Neuronal stem cell (in vitro differentiated cells): ENCODE results near the gene SETDB1.

Experiments
- DNase-seq: peaks from one replicate; pipeline ENCODE4 v3.0.0-alpha.2; 2013; ENCODE audit warnings: low spot score
- H2AFZ ChIP-seq: one replicate; pipeline ENCODE4 v1.6.1; 2013; ENCODE audit warnings: mild to moderate bottlenecking, low read length, inconsistent platforms
- H2AK5ac ChIP-seq: 2 replicates; pipeline ENCODE4 v1.6.1; 2013; ENCODE audit warnings: low read depth, mild to moderate bottlenecking, inconsistent platforms, low read length, moderate library complexity, mixed read lengths
- H2BK120ac ChIP-seq: 2 replicates; pipeline ENCODE4 v1.6.1; 2013; ENCODE audit warnings: low read depth, mild to moderate bottlenecking, inconsistent platforms, low read length, moderate library complexity, mixed read lengths
- H2BK12ac ChIP-seq: one replicate; pipeline ENCODE4 v1.6.1; 2013; ENCODE audit warnings: low read length, inconsistent platforms
- H2BK15ac ChIP-seq: 2 replicates; pipeline ENCODE4 v1.6.1; 2013; ENCODE audit warnings: mild to moderate bottlenecking, low read length, inconsistent platforms, mixed read lengths
- H2BK5ac ChIP-seq: one replicate; pipeline ENCODE4 v1.6.1; 2013; ENCODE audit warnings: inconsistent platforms, mild to moderate bottlenecking, low read length, moderate library complexity
- H3K14ac ChIP-seq: one replicate; pipeline ENCODE4 v1.6.1; 2013; ENCODE audit warnings: low read length, inconsistent platforms
- H3K18ac ChIP-seq: 2 replicates; pipeline ENCODE4 v1.6.1; 2013; ENCODE audit warnings: low read length, inconsistent platforms
- H3K23ac ChIP-seq: 2 replicates; pipeline ENCODE4 v1.6.1; 2013; ENCODE audit warnings: low read depth, mild to moderate bottlenecking, mixed read lengths, low read length, inconsistent platforms; ENCODE audit not compliant: poor library complexity
- H3K27ac ChIP-seq: replicated peaks from 3 replicates; pipeline ENCODE4 v1.5.1; 2013; ENCODE audit warnings: low read length, inconsistent platforms
- H3K27me3 ChIP-seq, 3 experiments: 2 replicates each; pipeline ENCODE4 v1.6.1; 2013; ENCODE audit warnings: low read length in 3 of 3, mild to moderate bottlenecking in 2 of 3, inconsistent platforms in 1 of 3, low read depth in 1 of 3, mixed read lengths in 1 of 3, moderate library complexity in 1 of 3; ENCODE audit not compliant: control insufficient read depth in 3 of 3, insufficient read depth in 3 of 3
- H3K36me3 ChIP-seq, 2 donors: replicated peaks in 1 of 2; 2 replicates each; pipeline ENCODE4 v1.6.1; 2013; ENCODE audit warnings: low read length in 2 of 2; ENCODE audit not compliant: control insufficient read depth in 2 of 2, insufficient read depth in 2 of 2
- H3K4ac ChIP-seq: 2 replicates; pipeline ENCODE4 v1.6.1; 2013; ENCODE audit warnings: inconsistent platforms, mild to moderate bottlenecking, low read length, moderate library complexity
- H3K4me1 ChIP-seq, 2 donors: 1 replicate in 1 of 2; 2 replicates in 1 of 2; pipeline ENCODE4 v1.6.1; 2013; ENCODE audit warnings: low read length in 2 of 2, low read depth in 1 of 2; ENCODE audit not compliant: control insufficient read depth in 2 of 2, insufficient read depth in 1 of 2
- H3K4me2 ChIP-seq: one replicate; pipeline ENCODE4 v1.6.1; 2013; ENCODE audit warnings: mild to moderate bottlenecking, low read length, inconsistent platforms; ENCODE audit not compliant: insufficient read depth, poor library complexity, severe bottlenecking
- H3K4me3 ChIP-seq, 2 donors: 2 replicates each; pipeline ENCODE4 v1.5.1; 2013; ENCODE audit warnings: low read length in 2 of 2, mild to moderate bottlenecking in 2 of 2, inconsistent platforms in 1 of 2, moderate library complexity in 1 of 2
- H3K79me1 ChIP-seq: one replicate; pipeline ENCODE4 v1.6.1; 2013; ENCODE audit warnings: low read depth, mild to moderate bottlenecking, inconsistent platforms, low read length, moderate library complexity
- H3K9ac ChIP-seq: one replicate; pipeline ENCODE4 v1.6.1; 2013; ENCODE audit warnings: mild to moderate bottlenecking, low read depth, low read length, inconsistent platforms; ENCODE audit not compliant: poor library complexity
- H3K9me3 ChIP-seq, 2 donors: replicated peaks in 1 of 2; 2 replicates each; pipeline versions ENCODE3 to v1.6.1; 2013; ENCODE audit warnings: low read length in 2 of 2, mild to moderate bottlenecking in 2 of 2, inconsistent platforms in 1 of 2, low read depth in 1 of 2, mixed read lengths in 1 of 2, moderate library complexity in 1 of 2; ENCODE audit not compliant: control insufficient read depth in 2 of 2, insufficient read depth in 1 of 2
- H4K8ac ChIP-seq: one replicate; pipeline ENCODE4 v1.6.1; 2013; ENCODE audit warnings: low read depth, mild to moderate bottlenecking, inconsistent platforms, low read length, moderate library complexity
- H4K91ac ChIP-seq: one replicate; pipeline ENCODE4 v1.6.1; 2013; ENCODE audit warnings: low read length, low read depth, mild to moderate bottlenecking, inconsistent platforms; ENCODE audit not compliant: poor library complexity
- WGBS, 2 donors: extraction: QIAGEN DNeasy Blood & Tissue Kit; methylation state at CpG; one replicate each; pipeline ENCODE4 v1.1.7; 2013; ENCODE audit warnings: missing lambda C conversion rate in 2 of 2, mixed read lengths in 1 of 2; ENCODE audit not compliant: insufficient read length in 2 of 2, insufficient replicate concordance in 1 of 2; ENCODE audit errors: extremely low coverage in 2 of 2; 5-methylcytosine and 5-hydroxymethylcytosine counted together

SETDB1 gene

GRCh38 chr1:151009206-151009587 lies 83.0 kb downstream of the SETDB1 start:
- Histone ChIP-seq H3K4me2 (peak overlapping the region; percentile 77), H4K91ac (no peak overlapping the region), H4K8ac (no peak overlapping the region), H3K4ac (no peak overlapping the region), H3K23ac (no peak overlapping the region), H3K36me3 (no peaks in the 10 kb centered on the region), H2BK5ac (no peak overlapping the region), H2AK5ac (no peak overlapping the region), H3K4me3 (peak overlapping the region; percentile 84 to 90), H2BK12ac (no peak overlapping the region), H3K18ac (no peak overlapping the region), H3K9me3 (no peaks in the 10 kb centered on the region), H3K14ac (no peak overlapping the region), H3K79me1 (peaks cover 4% of the 10 kb centered on the region), H3K4me1 (peaks cover 12 to 16% of the 10 kb centered on the region in 2 donors), H2BK120ac (no peak overlapping the region), H3K27ac (no peak overlapping the region), H2BK15ac (no peak overlapping the region), H2AFZ (peak overlapping the region; percentile 92), H3K9ac (no peak overlapping the region), H3K27me3 (no peaks in the 10 kb centered on the region)
- no peak for DNase-seq
- WGBS, 2 donors, result no CpG with 5 or more reads among the region's 3 CpGs

GRCh38 chr1:151009674-151010345 lies 83.6 kb downstream of the SETDB1 start:
- Histone ChIP-seq H2BK120ac (no peak overlapping the region), H3K9me3 (no peaks in the 10 kb centered on the region), H3K4ac (no peak overlapping the region), H3K4me2 (no peak overlapping the region), H2BK12ac (no peak overlapping the region), H2BK5ac (no peak overlapping the region), H3K79me1 (peaks cover 4% of the 10 kb centered on the region), H4K91ac (no peak overlapping the region), H3K23ac (no peak overlapping the region), H3K14ac (no peak overlapping the region), H2AK5ac (no peak overlapping the region), H2BK15ac (no peak overlapping the region), H2AFZ (no peak overlapping the region), H3K18ac (no peak overlapping the region), H3K27me3 (no peaks in the 10 kb centered on the region), H4K8ac (no peak overlapping the region), H3K27ac (no peak overlapping the region), H3K9ac (no peak overlapping the region), H3K4me1 (peaks cover 12 to 16% of the 10 kb centered on the region in 2 donors), H3K36me3 (no peaks in the 10 kb centered on the region), H3K4me3 (no peak overlapping the region)
- no CpG with 5 or more reads among the region's 8 CpGs for WGBS, 2 donors
- DNase-seq, result no peak

DNA sequence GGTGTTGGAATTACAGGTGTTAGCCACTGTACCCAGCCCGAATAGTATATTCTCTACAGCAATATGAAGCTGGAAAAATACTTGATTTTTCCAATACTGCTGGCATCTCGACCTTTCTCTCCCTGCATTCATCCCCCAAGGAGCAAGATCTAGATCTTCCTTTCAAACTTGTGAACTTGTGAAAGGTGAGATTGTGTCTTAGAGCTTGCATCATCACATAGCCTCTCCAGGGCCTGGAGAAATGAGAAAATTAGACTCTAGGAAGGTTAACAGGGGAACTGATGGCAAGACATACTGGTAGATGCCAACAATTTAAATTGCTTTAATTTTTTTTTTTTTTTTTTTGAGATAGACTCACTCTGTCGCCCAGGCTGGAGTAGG lies 84.2 kb downstream of the SETDB1 start:
- Histone ChIP-seq H2BK12ac (no peak overlapping the region), H3K9me3 (no peaks in the 10 kb centered on the region), H2BK15ac (no peak overlapping the region), H4K91ac (no peak overlapping the region), H3K4me1 (peaks cover 12 to 16% of the 10 kb centered on the region in 2 donors), H3K27me3 (no peaks in the 10 kb centered on the region), H3K23ac (no peak overlapping the region), H2BK120ac (no peak overlapping the region), H3K9ac (no peak overlapping the region), H3K4me2 (no peak overlapping the region), H3K14ac (no peak overlapping the region), H3K4ac (no peak overlapping the region), H3K4me3 (no peak overlapping the region), H3K79me1 (peaks cover 4% of the 10 kb centered on the region), H2AK5ac (no peak overlapping the region), H3K18ac (no peak overlapping the region), H3K36me3 (no peaks in the 10 kb centered on the region), H3K27ac (no peak overlapping the region), H2AFZ (no peak overlapping the region), H2BK5ac (no peak overlapping the region), H4K8ac (no peak overlapping the region)
- WGBS, 2 donors, result no CpG with 5 or more reads among the region's 3 CpGs
- DNase-seq, result no peak

DNA sequence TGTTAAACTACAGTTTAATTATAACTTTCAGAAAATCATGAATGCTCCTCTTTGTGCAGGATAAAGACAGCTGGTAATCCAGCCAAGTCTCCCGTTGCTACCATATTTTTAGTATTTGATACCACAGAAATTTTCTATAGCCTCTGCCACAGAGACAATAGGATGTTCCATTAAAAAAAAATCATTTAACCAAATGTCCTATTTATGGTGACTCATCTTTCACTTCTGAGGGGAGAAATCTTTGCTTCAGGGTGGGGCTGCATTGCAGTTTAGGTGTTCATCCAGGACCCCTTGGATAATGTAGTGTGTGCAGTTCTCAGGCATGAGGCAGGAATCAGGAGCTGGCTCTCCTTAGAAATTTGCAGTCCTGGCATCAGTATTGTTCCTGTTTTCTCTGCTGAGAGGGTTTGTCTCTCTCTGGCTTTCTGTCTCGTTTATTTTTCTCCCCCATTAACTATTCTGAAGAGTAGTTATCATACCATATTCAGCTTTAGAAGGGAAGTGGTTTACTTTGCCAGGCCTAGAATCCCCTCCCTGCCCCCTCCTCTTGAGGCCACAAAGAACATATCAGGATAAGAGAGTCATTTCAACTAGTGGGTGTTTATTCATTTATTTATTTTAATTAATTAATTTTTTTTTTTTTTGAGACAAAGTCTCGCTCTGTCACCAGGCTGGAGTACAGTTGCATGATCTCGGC lies 85.1 kb downstream of the SETDB1 start:
- Histone ChIP-seq H4K91ac (no peak overlapping the region), H3K9ac (no peak overlapping the region), H3K79me1 (peaks cover 4% of the 10 kb centered on the region), H3K4ac (no peak overlapping the region), H3K36me3 (no peaks in the 10 kb centered on the region), H2AFZ (no peak overlapping the region), H3K27me3 (no peaks in the 10 kb centered on the region), H2BK15ac (no peak overlapping the region), H2BK120ac (no peak overlapping the region), H2AK5ac (no peak overlapping the region), H3K4me2 (no peak overlapping the region), H3K14ac (no peak overlapping the region), H2BK12ac (no peak overlapping the region), H2BK5ac (no peak overlapping the region), H3K9me3 (no peaks in the 10 kb centered on the region), H4K8ac (no peak overlapping the region), H3K4me1 (peaks cover 8 to 11% of the 10 kb centered on the region in 2 donors), H3K27ac (no peak overlapping the region), H3K18ac (no peak overlapping the region), H3K23ac (no peak overlapping the region), H3K4me3 (no peak overlapping the region)
- no peak for DNase-seq
- no CpG with 5 or more reads among the region's 4 CpGs for WGBS, 2 donors
